ENCODE results near the gene CRYBG1. TPM values are rescaled to one million over a fixed set of nuclear protein-coding genes. Genes with fewer than 3 reads are reported as not detected.
A peak's percentile ranks its signal among the peaks of the same experiment; 100 is the strongest.

CRYBG1 gene
- polyA plus RNA-seq, 3 donors = 18.2 to 25.4 (median 24.1) TPM

- DNase-seq (ENCODE audit: extremely low read depth in 1 of 11, low read depth in 9 of 11, low spot score in 4 of 11) = no peak
These were observed 116.0 kb downstream of the CRYBG1 start for GRCh38 chr6:106476331-106477105.

- no peak for DNase-seq (ENCODE audit: extremely low read depth in 1 of 11, low read depth in 9 of 11, low spot score in 4 of 11)
These were observed 116.6 kb downstream of the CRYBG1 start for GRCh38 chr6:106477146-106477545.

- DNase-seq (ENCODE audit: extremely low read depth in 1 of 11, low read depth in 9 of 11, low spot score in 4 of 11) = no peak
These were observed 117.3 kb downstream of the CRYBG1 start for GRCh38 chr6:106477790-106478189.

- no peak for DNase-seq (ENCODE audit: extremely low read depth in 1 of 11, low read depth in 9 of 11, low spot score in 4 of 11)
These were observed 125.7 kb downstream of the CRYBG1 start for GRCh38 chr6:106486236-106486635.

DNA sequence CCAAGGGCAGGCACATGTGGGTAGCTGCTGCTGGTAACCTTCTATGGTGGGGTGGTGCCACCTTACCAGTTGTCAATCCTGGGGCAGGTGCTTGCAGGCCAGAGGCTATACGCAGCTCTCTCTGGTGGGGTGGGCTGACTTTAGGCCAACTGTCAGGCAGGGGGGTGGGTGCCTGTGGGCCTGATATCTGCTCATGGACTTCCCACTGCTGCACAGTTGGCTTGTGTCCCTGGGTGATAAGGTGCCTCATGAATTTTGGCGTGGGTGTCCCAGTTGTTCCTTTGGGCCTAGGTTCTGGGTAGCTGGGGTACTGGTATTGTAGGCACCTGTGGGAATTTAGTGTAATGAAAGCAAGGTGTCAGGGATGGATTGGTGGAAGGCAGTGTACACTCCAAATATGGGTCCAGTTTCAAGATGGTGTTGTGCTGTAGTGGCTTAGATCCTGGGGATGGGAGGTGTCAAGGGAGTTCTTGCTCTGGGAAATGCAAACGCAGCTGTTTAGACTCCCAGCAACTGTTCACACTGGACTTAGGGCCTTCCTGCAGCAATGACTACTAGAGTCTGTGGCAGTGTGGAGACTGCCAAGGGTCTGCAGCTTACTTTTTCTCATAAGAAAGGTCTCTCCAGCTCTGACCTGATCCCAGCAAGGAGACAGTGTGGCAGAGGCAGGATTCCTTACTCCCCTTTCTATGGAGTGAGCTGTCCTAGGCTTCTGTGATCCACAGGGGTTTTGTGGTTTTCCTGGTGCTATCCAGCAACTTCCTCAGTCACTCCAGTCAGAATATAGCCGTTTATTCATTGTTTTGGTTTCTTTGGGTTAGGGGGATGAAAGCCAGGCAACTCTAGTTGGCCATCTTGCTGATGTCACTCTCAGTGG is 128.2 kb downstream of the CRYBG1 start:
- DNase-seq (ENCODE audit: extremely low read depth in 1 of 11, low read depth in 9 of 11, low spot score in 4 of 11) = no peak

GRCh38 chr6:106490030-106490429 is 129.5 kb downstream of the CRYBG1 start:
- no peak for DNase-seq (ENCODE audit: extremely low read depth in 1 of 11, low read depth in 9 of 11, low spot score in 4 of 11)

- no peak for DNase-seq (ENCODE audit: extremely low read depth in 1 of 11, low read depth in 9 of 11, low spot score in 4 of 11)
These were observed 129.9 kb downstream of the CRYBG1 start for GRCh38 chr6:106490436-106490835.

GRCh38 chr6:106490974-106491373 is 130.5 kb downstream of the CRYBG1 start:
- no peak for DNase-seq (ENCODE audit: extremely low read depth in 1 of 11, low read depth in 9 of 11, low spot score in 4 of 11)

GRCh38 chr6:106495014-106495413 is 134.5 kb downstream of the CRYBG1 start:
- DNase-seq (ENCODE audit: extremely low read depth in 1 of 11, low read depth in 9 of 11, low spot score in 4 of 11) = no peak

GRCh38 chr6:106496823-106497222 is 136.3 kb downstream of the CRYBG1 start:
- no peak for DNase-seq (ENCODE audit: extremely low read depth in 1 of 11, low read depth in 9 of 11, low spot score in 4 of 11)

DNA sequence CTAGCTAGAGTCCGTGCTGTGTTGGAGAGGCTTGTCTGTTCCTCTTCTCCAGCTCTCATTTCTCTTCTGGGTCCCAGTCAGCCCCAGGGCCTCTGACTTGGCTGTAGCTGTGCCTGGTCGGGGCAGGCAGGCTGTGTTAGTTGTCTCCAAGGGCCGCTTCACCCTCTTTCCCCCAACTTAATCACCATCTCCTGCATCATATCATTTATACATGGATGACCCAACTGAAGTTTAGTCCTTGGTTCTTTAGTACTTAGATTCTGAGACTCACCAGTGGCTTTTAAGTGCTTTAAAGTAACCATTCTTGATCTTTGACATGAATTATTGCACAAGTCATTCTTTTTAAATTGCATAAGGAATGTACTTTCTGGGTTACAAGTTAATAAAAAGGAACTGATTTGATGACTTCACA is 141.4 kb downstream of the CRYBG1 start:
- DNase-seq (ENCODE audit: extremely low read depth in 1 of 11, low read depth in 9 of 11, low spot score in 4 of 11) = no peak

- DNase-seq (ENCODE audit: extremely low read depth in 1 of 11, low read depth in 9 of 11, low spot score in 4 of 11) = no peak
These were observed 142.0 kb downstream of the CRYBG1 start for GRCh38 chr6:106502559-106502958.

GRCh38 chr6:106508277-106508676 is 147.8 kb downstream of the CRYBG1 start:
- DNase-seq (ENCODE audit: extremely low read depth in 1 of 11, low read depth in 9 of 11, low spot score in 4 of 11) = no peak

GRCh38 chr6:106508834-106509233 is 148.3 kb downstream of the CRYBG1 start:
- DNase-seq (ENCODE audit: extremely low read depth in 1 of 11, low read depth in 9 of 11, low spot score in 4 of 11) = no peak

GRCh38 chr6:106509420-106510089 is 149.0 kb downstream of the CRYBG1 start:
- DNase-seq (ENCODE audit: extremely low read depth in 1 of 11, low read depth in 9 of 11, low spot score in 4 of 11) = no peak

- DNase-seq (ENCODE audit: extremely low read depth in 1 of 11, low read depth in 9 of 11, low spot score in 4 of 11) = peak in 2 of 11 donors; percentile 51 to 54
These were observed 149.8 kb downstream of the CRYBG1 start for GRCh38 chr6:106510090-106510970.

- DNase-seq (ENCODE audit: extremely low read depth in 1 of 11, low read depth in 9 of 11, low spot score in 4 of 11) = peak in 2 of 11 donors; percentile 22 to 37
These were observed 151.0 kb downstream of the CRYBG1 start for GRCh38 chr6:106511288-106512047.
